Measurements from ENCODE around the gene CYP2C8.

- TF ChIP-seq CTCF (IDR thresholded peaks at IDR 0.05) (no peak), ZFX (IDR thresholded peaks at IDR 0.05; ENCODE audit: borderline replicate concordance) (no peak)
Observed at GRCh38 chr10:95048206-95048605, 21.1 kb downstream of the CYP2C8 start.

Measured in 22Rv1 (cell line).